ENCODE data around the gene DPYSL4. TPM values are rescaled to one million over a fixed set of nuclear protein-coding genes. Genes with fewer than 3 reads are reported as not detected.
A peak's percentile ranks its signal among the peaks of the same experiment; 100 is the strongest.

Gene DPYSL4
- total RNA-seq, 5 donors from 2014 or later (not counting 1 experiment from before 2014, with no cell fraction given) = 0.66 to 3.9 (median 3.2) TPM

- Histone ChIP-seq H3K9me3 (no peaks in the 10 kb centered on the region), H3K27me3 (replicated peaks in 1 of 2; ENCODE audit: control insufficient read depth in 2 of 2, extremely low read depth in 1 of 2, insufficient read depth in 2 of 2, low read length in 1 of 2) (peaks cover 0 to 39% of the 10 kb centered on the region in 2 experiments), H3K4me3 (ENCODE audit: control insufficient read depth in 1 of 2, extremely low read depth in 1 of 2, low read length in 1 of 2) (no peak overlapping the region), H3K4me1 (ENCODE audit: control insufficient read depth in 1 of 2, extremely low read depth in 1 of 2, insufficient read depth in 2 of 2, low read length in 2 of 2) (peaks cover 0 to 10% of the 10 kb centered on the region in 2 experiments), H3K36me3 (ENCODE audit: control insufficient read depth in 2 of 2, extremely low read depth in 1 of 2, insufficient read depth in 1 of 2, low read length in 1 of 2) (no peaks in the 10 kb centered on the region), H3K27ac (ENCODE audit: low read length) (no peak overlapping the region)
- WGBS (ENCODE audit: insufficient coverage) = 88% methylated on average over 26 of the region's 42 CpGs
- CTCF ChIA-PET = no interaction called here
- POLR2A ChIA-PET = no interaction called here
- Mint-ChIP-seq H3K36me3 (no peaks in the 10 kb centered on the region), H3K27me3 (peaks cover 0 to 4% of the 10 kb centered on the region in 2 donors), H3K4me3 (no peak overlapping the region), H3K27ac (no peak overlapping the region), H3K4me1 (no peaks in the 10 kb centered on the region), H3K9me3 (no peaks in the 10 kb centered on the region)
- DNase-seq (no peak), ATAC-seq (replicated peaks in 1 of 4) (no peak)
Observed at GRCh38 chr10:132140167-132140925, 46.4 kb upstream of the DPYSL4 start.

GRCh38 chr10:132141076-132141475 lies 45.7 kb upstream of the DPYSL4 start:
- Mint-ChIP-seq H3K9me3 (no peaks in the 10 kb centered on the region), H3K27ac (no peak overlapping the region), H3K4me3 (no peak overlapping the region), H3K4me1 (no peaks in the 10 kb centered on the region), H3K27me3 (peaks cover 0 to 4% of the 10 kb centered on the region in 2 donors), H3K36me3 (no peaks in the 10 kb centered on the region)
- POLR2A ChIA-PET = no interaction called here
- WGBS (ENCODE audit: insufficient coverage) = 76% methylated on average over 4 of the region's 7 CpGs
- H3K4me1 ChIP-seq (ENCODE audit: control insufficient read depth in 1 of 2, extremely low read depth in 1 of 2, insufficient read depth in 2 of 2, low read length in 2 of 2) = peaks cover 0 to 10% of the 10 kb centered on the region in 2 experiments
- DNase-seq = no peak
- H3K27me3 ChIP-seq (replicated peaks in 1 of 2; ENCODE audit: control insufficient read depth in 2 of 2, extremely low read depth in 1 of 2, insufficient read depth in 2 of 2, low read length in 1 of 2) = peaks cover 0 to 35% of the 10 kb centered on the region in 2 experiments
- no peak overlapping the region for H3K4me3 ChIP-seq (ENCODE audit: control insufficient read depth in 1 of 2, extremely low read depth in 1 of 2, low read length in 1 of 2)
- H3K27ac ChIP-seq (ENCODE audit: low read length) = no peak overlapping the region
- no peak for ATAC-seq (replicated peaks in 1 of 4)
- H3K36me3 ChIP-seq (ENCODE audit: control insufficient read depth in 2 of 2, extremely low read depth in 1 of 2, insufficient read depth in 1 of 2, low read length in 1 of 2) = no peaks in the 10 kb centered on the region
- CTCF ChIA-PET = no interaction called here
- H3K9me3 ChIP-seq = no peaks in the 10 kb centered on the region

GRCh38 chr10:132141526-132142395 lies 45.0 kb upstream of the DPYSL4 start:
- no peak for DNase-seq
- H3K4me3 ChIP-seq (ENCODE audit: control insufficient read depth in 1 of 2, extremely low read depth in 1 of 2, low read length in 1 of 2) = no peak overlapping the region
- no peak overlapping the region for H3K27ac Mint-ChIP-seq
- H3K27me3 ChIP-seq (replicated peaks in 1 of 2; ENCODE audit: control insufficient read depth in 2 of 2, extremely low read depth in 1 of 2, insufficient read depth in 2 of 2, low read length in 1 of 2) = peaks cover 0 to 39% of the 10 kb centered on the region in 2 experiments
- no peaks in the 10 kb centered on the region for H3K9me3 Mint-ChIP-seq
- peak in 1 of 4 experiments; percentile 12 for ATAC-seq (replicated peaks in 1 of 4)
- ChIA-PET POLR2A (no interaction called here), CTCF (no interaction called here)
- peaks cover 0 to 10% of the 10 kb centered on the region in 2 experiments for H3K4me1 ChIP-seq (ENCODE audit: control insufficient read depth in 1 of 2, extremely low read depth in 1 of 2, insufficient read depth in 2 of 2, low read length in 2 of 2)
- H3K36me3 Mint-ChIP-seq = no peaks in the 10 kb centered on the region
- WGBS (ENCODE audit: insufficient coverage) = 94% methylated on average over 21 of the region's 32 CpGs
- no peaks in the 10 kb centered on the region for H3K9me3 ChIP-seq
- peaks cover 0 to 4% of the 10 kb centered on the region in 2 donors for H3K27me3 Mint-ChIP-seq
- no peaks in the 10 kb centered on the region for H3K36me3 ChIP-seq (ENCODE audit: control insufficient read depth in 2 of 2, extremely low read depth in 1 of 2, insufficient read depth in 1 of 2, low read length in 1 of 2)
- no peaks in the 10 kb centered on the region for H3K4me1 Mint-ChIP-seq
- H3K27ac ChIP-seq (ENCODE audit: low read length) = no peak overlapping the region
- no peak overlapping the region for H3K4me3 Mint-ChIP-seq

GRCh38 chr10:132142396-132143161 lies 44.2 kb upstream of the DPYSL4 start:
- WGBS (ENCODE audit: insufficient coverage) = 13% methylated on average over 13 of the region's 33 CpGs
- no peak overlapping the region for H3K27ac Mint-ChIP-seq
- ChIA-PET CTCF (no interaction called here), POLR2A (no interaction called here)
- no peaks in the 10 kb centered on the region for H3K9me3 ChIP-seq
- no peak overlapping the region for H3K4me3 Mint-ChIP-seq
- no peak overlapping the region for H3K4me3 ChIP-seq (ENCODE audit: control insufficient read depth in 1 of 2, extremely low read depth in 1 of 2, low read length in 1 of 2)
- H3K4me1 ChIP-seq (ENCODE audit: control insufficient read depth in 1 of 2, extremely low read depth in 1 of 2, insufficient read depth in 2 of 2, low read length in 2 of 2) = peaks cover 0 to 10% of the 10 kb centered on the region in 2 experiments
- H3K27ac ChIP-seq (ENCODE audit: low read length) = no peak overlapping the region
- H3K36me3 ChIP-seq (ENCODE audit: control insufficient read depth in 2 of 2, extremely low read depth in 1 of 2, insufficient read depth in 1 of 2, low read length in 1 of 2) = no peaks in the 10 kb centered on the region
- no peaks in the 10 kb centered on the region for H3K9me3 Mint-ChIP-seq
- no peaks in the 10 kb centered on the region for H3K4me1 Mint-ChIP-seq
- peak; percentile 62 to 90 (median 66) for ATAC-seq (replicated peaks in 1 of 4)
- no peaks in the 10 kb centered on the region for H3K36me3 Mint-ChIP-seq
- DNase-seq = peak in 29 of 35 experiments; percentile 18 to 55 (median 41)
- H3K27me3 Mint-ChIP-seq = peaks cover 0 to 4% of the 10 kb centered on the region in 2 donors
- peaks cover 0 to 44% of the 10 kb centered on the region in 2 experiments for H3K27me3 ChIP-seq (replicated peaks in 1 of 2; ENCODE audit: control insufficient read depth in 2 of 2, extremely low read depth in 1 of 2, insufficient read depth in 2 of 2, low read length in 1 of 2)

DNA sequence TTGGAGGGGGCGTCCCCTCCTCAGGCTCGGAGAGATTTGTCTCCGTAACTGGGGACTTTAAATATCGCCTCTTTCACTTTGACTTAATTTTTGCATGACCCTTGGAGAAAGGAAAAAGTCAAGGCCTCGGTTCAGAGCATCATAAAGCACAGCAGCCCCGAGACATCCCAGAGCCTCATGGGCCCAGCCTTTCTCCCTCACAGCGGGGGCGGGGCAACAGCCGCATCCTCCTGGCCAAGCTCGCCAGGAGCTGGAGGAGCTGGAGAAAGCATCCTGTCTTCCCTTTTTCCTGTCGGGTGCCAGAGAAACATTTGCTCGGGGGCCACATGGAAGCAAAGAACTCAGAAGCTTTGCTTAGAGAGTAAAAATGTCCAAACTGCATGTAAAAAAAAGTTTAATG lies 43.6 kb upstream of the DPYSL4 start:
- DNase-seq (no peak), ATAC-seq (replicated peaks in 1 of 4) (no peak)
- no peaks in the 10 kb centered on the region for H3K9me3 Mint-ChIP-seq
- POLR2A ChIA-PET = no interaction called here
- no peak overlapping the region for H3K27ac ChIP-seq (ENCODE audit: low read length)
- no peaks in the 10 kb centered on the region for H3K36me3 ChIP-seq (ENCODE audit: control insufficient read depth in 2 of 2, extremely low read depth in 1 of 2, insufficient read depth in 1 of 2, low read length in 1 of 2)
- peaks cover 0 to 43% of the 10 kb centered on the region in 2 experiments for H3K27me3 ChIP-seq (replicated peaks in 1 of 2; ENCODE audit: control insufficient read depth in 2 of 2, extremely low read depth in 1 of 2, insufficient read depth in 2 of 2, low read length in 1 of 2)
- CTCF ChIA-PET = no interaction called here
- no peaks in the 10 kb centered on the region for H3K36me3 Mint-ChIP-seq
- peaks cover 0 to 4% of the 10 kb centered on the region in 2 donors for H3K27me3 Mint-ChIP-seq
- no peak overlapping the region for H3K4me3 ChIP-seq (ENCODE audit: control insufficient read depth in 1 of 2, extremely low read depth in 1 of 2, low read length in 1 of 2)
- H3K4me1 ChIP-seq (ENCODE audit: control insufficient read depth in 1 of 2, extremely low read depth in 1 of 2, insufficient read depth in 2 of 2, low read length in 2 of 2) = peaks cover 0 to 10% of the 10 kb centered on the region in 2 experiments
- no peak overlapping the region for H3K4me3 Mint-ChIP-seq
- 48% methylated on average over 12 of the region's 12 CpGs for WGBS (ENCODE audit: insufficient coverage)
- no peak overlapping the region for H3K27ac Mint-ChIP-seq
- H3K9me3 ChIP-seq = no peaks in the 10 kb centered on the region
- H3K4me1 Mint-ChIP-seq = no peaks in the 10 kb centered on the region

- no peak overlapping the region for H3K27ac Mint-ChIP-seq
- DNase-seq (no peak), ATAC-seq (replicated peaks in 1 of 4) (no peak)
- 64% methylated on average over 15 of the region's 17 CpGs for WGBS (ENCODE audit: insufficient coverage)
- H3K4me3 ChIP-seq (ENCODE audit: control insufficient read depth in 1 of 2, extremely low read depth in 1 of 2, low read length in 1 of 2) = no peak overlapping the region
- no peaks in the 10 kb centered on the region for H3K36me3 Mint-ChIP-seq
- H3K9me3 ChIP-seq = no peaks in the 10 kb centered on the region
- H3K27me3 ChIP-seq (replicated peaks in 1 of 2; ENCODE audit: control insufficient read depth in 2 of 2, extremely low read depth in 1 of 2, insufficient read depth in 2 of 2, low read length in 1 of 2) = peaks cover 0 to 43% of the 10 kb centered on the region in 2 experiments
- no peak overlapping the region for H3K27ac ChIP-seq (ENCODE audit: low read length)
- no peaks in the 10 kb centered on the region for H3K36me3 ChIP-seq (ENCODE audit: control insufficient read depth in 2 of 2, extremely low read depth in 1 of 2, insufficient read depth in 1 of 2, low read length in 1 of 2)
- POLR2A ChIA-PET = no interaction called here
- peaks cover 0 to 10% of the 10 kb centered on the region in 2 experiments for H3K4me1 ChIP-seq (ENCODE audit: control insufficient read depth in 1 of 2, extremely low read depth in 1 of 2, insufficient read depth in 2 of 2, low read length in 2 of 2)
- H3K4me1 Mint-ChIP-seq = no peaks in the 10 kb centered on the region
- peaks cover 0 to 4% of the 10 kb centered on the region in 2 donors for H3K27me3 Mint-ChIP-seq
- CTCF ChIA-PET = interaction anchor here in 1 of 2 donors (0.6 kb wide), 1 partner anchor 387 kb away, joined by 3 read pairs; no protein-coding TSS in a partner anchor
- no peak overlapping the region for H3K4me3 Mint-ChIP-seq
- H3K9me3 Mint-ChIP-seq = no peaks in the 10 kb centered on the region
Observed at GRCh38 chr10:132144086-132144485, 42.7 kb upstream of the DPYSL4 start.
